Vagina (tissue), 2 donors: ENCODE results near the gene PNKD.

Experiments used
- CTCF ChIP-seq, 3 experiments: fragments of 450-650 bp in 2 of 3; fragments of 200-600 bp in 1 of 3; sonication (generic) in 1 of 3; IDR thresholded peaks; one replicate each; pipeline ENCODE4 v1.5.1; 2017 to 2019; ENCODE audit warnings: antibody characterized with exemption in 3 of 3, mild to moderate bottlenecking in 2 of 3, moderate library complexity in 2 of 3
- POLR2A ChIP-seq, 2 donors: fragments of 450-650 bp; IDR thresholded peaks; one replicate each; pipeline ENCODE4 v1.6.1; 2017; ENCODE audit warnings: antibody characterized with exemption in 2 of 2, mild to moderate bottlenecking in 2 of 2, moderate library complexity in 2 of 2

- TF ChIP-seq POLR2A (IDR thresholded peaks at IDR 0.05), result no peak
- no peak for TF ChIP-seq CTCF (IDR thresholded peaks at IDR 0.05)
Observed at GRCh38 chr2:218329826-218330593, 59.7 kb downstream of the PNKD start.
